Mesenchymal stem cell (in vitro differentiated cells and primary cell): ENCODE measurements around the gene CNR2.
"Not testable (repeated sequence)": the region's sequence is repeated elsewhere in the genome, so short reads cannot be mapped to it uniquely, and the experiment has no call there.

Experiments used
- DNase-seq: peaks from one replicate; pipeline ENCODE4 v3.0.0-alpha.2; 2013
- H2AFZ ChIP-seq: one replicate; pipeline ENCODE4 v1.6.1; 2013; ENCODE audit warnings: low read depth, mild to moderate bottlenecking, control low read depth, inconsistent platforms, low read length, moderate library complexity
- H2AK5ac ChIP-seq: 2 replicates; pipeline ENCODE4 v1.6.1; 2013; ENCODE audit warnings: low read length, moderate library complexity, mild to moderate bottlenecking, inconsistent platforms; ENCODE audit not compliant: severe bottlenecking
- H2BK120ac ChIP-seq: one replicate; pipeline ENCODE4 v1.6.1; 2013; ENCODE audit warnings: low read depth, mild to moderate bottlenecking, inconsistent platforms, low read length, moderate library complexity
- H2BK12ac ChIP-seq, 2 experiments: one replicate each; pipeline ENCODE4 v1.6.1; 2013; ENCODE audit warnings: inconsistent platforms in 2 of 2, low read length in 2 of 2, mild to moderate bottlenecking in 2 of 2, moderate library complexity in 2 of 2, control low read depth in 1 of 2
- H2BK15ac ChIP-seq: one replicate; pipeline ENCODE4 v1.6.1; 2013; ENCODE audit warnings: mild to moderate bottlenecking, low read depth, inconsistent platforms; ENCODE audit not compliant: poor library complexity, severe bottlenecking
- H2BK5ac ChIP-seq: 2 replicates; pipeline ENCODE4 v1.6.1; 2013; ENCODE audit warnings: low read depth, mild to moderate bottlenecking, low read length, control low read depth, inconsistent platforms; ENCODE audit not compliant: poor library complexity, severe bottlenecking
- H3K14ac ChIP-seq, 2 experiments: one replicate each; pipeline ENCODE4 v1.6.1; 2013; ENCODE audit warnings: inconsistent platforms in 2 of 2, low read length in 2 of 2, control low read depth in 1 of 2, mild to moderate bottlenecking in 1 of 2, moderate library complexity in 1 of 2
- H3K18ac ChIP-seq, 2 experiments: one replicate each; pipeline ENCODE4 v1.6.1; 2013; ENCODE audit warnings: inconsistent platforms in 2 of 2, low read length in 2 of 2, control low read depth in 1 of 2, low read depth in 1 of 2, mild to moderate bottlenecking in 1 of 2
- H3K23ac ChIP-seq, 2 experiments: one replicate each; pipeline ENCODE4 v1.6.1; 2013; ENCODE audit warnings: inconsistent platforms in 2 of 2, low read length in 2 of 2, mild to moderate bottlenecking in 2 of 2, moderate library complexity in 2 of 2, control low read depth in 1 of 2
- H3K27ac ChIP-seq: 2 replicates; pipeline ENCODE4 v1.5.1; 2013; ENCODE audit warnings: mild to moderate bottlenecking, moderate library complexity, low read length, control low read depth, inconsistent platforms; ENCODE audit not compliant: poor library complexity, severe bottlenecking
- H3K27me3 ChIP-seq, 2 experiments: 2 replicates each; pipeline versions ENCODE4 v1.6.1 to v1.7.0; 2013; ENCODE audit warnings: low read length in 2 of 2, mild to moderate bottlenecking in 2 of 2, moderate library complexity in 2 of 2, control low read depth in 1 of 2, inconsistent platforms in 1 of 2; ENCODE audit not compliant: control insufficient read depth in 1 of 2, insufficient read depth in 1 of 2
- H3K36me3 ChIP-seq, 2 experiments: 2 replicates each; pipeline versions ENCODE4 v1.6.1 to v1.7.0; 2013; ENCODE audit warnings: low read length in 2 of 2, control low read depth in 1 of 2, inconsistent platforms in 1 of 2, low read depth in 1 of 2, mild to moderate bottlenecking in 1 of 2; ENCODE audit not compliant: insufficient read depth in 2 of 2, control insufficient read depth in 1 of 2
- H3K4ac ChIP-seq, 2 experiments: one replicate each; pipeline ENCODE4 v1.6.1; 2013; ENCODE audit warnings: inconsistent platforms in 2 of 2, low read length in 2 of 2, mild to moderate bottlenecking in 2 of 2, moderate library complexity in 2 of 2, control low read depth in 1 of 2, low read depth in 1 of 2
- H3K4me1 ChIP-seq: 2 replicates; pipeline ENCODE4 v1.6.1; 2013; ENCODE audit warnings: low read depth, low read length, control low read depth; ENCODE audit not compliant: control insufficient read depth, insufficient read depth
- H3K4me2 ChIP-seq: 2 replicates; pipeline ENCODE4 v1.6.1; 2013; ENCODE audit warnings: low read length, mild to moderate bottlenecking, inconsistent platforms; ENCODE audit not compliant: poor library complexity, severe bottlenecking
- H3K4me3 ChIP-seq, 2 experiments: 2 replicates each; pipeline versions ENCODE4 v1.5.1 to v1.7.0; 2013; ENCODE audit warnings: low read length in 2 of 2, mild to moderate bottlenecking in 2 of 2, control low read depth in 1 of 2, low read depth in 1 of 2; ENCODE audit not compliant: insufficient read depth in 1 of 2
- H3K79me1 ChIP-seq: replicated peaks from 2 replicates; pipeline ENCODE4 v1.6.1; 2013; ENCODE audit warnings: mild to moderate bottlenecking, control low read depth, low read length, inconsistent platforms; ENCODE audit not compliant: poor library complexity, severe bottlenecking
- H3K9ac ChIP-seq: 2 replicates; pipeline ENCODE4 v1.7.0; 2013; ENCODE audit warnings: mild to moderate bottlenecking, low read length, moderate library complexity
- H3K9me3 ChIP-seq: 2 replicates; pipeline ENCODE4 v1.7.0; 2013; ENCODE audit warnings: mild to moderate bottlenecking, low read length; ENCODE audit not compliant: control insufficient read depth
- H4K8ac ChIP-seq: one replicate; pipeline ENCODE4 v1.6.1; 2013; ENCODE audit warnings: inconsistent platforms, mild to moderate bottlenecking, low read length, moderate library complexity
- H4K91ac ChIP-seq: one replicate; pipeline ENCODE4 v1.6.1; 2013; ENCODE audit warnings: mild to moderate bottlenecking, low read length, inconsistent platforms
- WGBS: methylation state at CpG from one replicate; pipeline ENCODE4 v1.1.7; 2013; ENCODE audit warnings: mixed read lengths; 5-methylcytosine and 5-hydroxymethylcytosine counted together

Gene CNR2

GRCh38 chr1:23838401-23838866, 74.7 kb downstream of the CNR2 start:
- Histone ChIP-seq H2BK15ac (no peak overlapping the region), H3K18ac (no peak overlapping the region), H3K23ac (peak overlapping the region in 1 of 2 experiments; percentile 11), H2AK5ac (no peak overlapping the region), H3K14ac (no peak overlapping the region), H2BK12ac (no peak overlapping the region), H2BK120ac (no peak overlapping the region), H2BK5ac (no peak overlapping the region), H3K4me2 (peak overlapping the region; percentile 92), H3K79me1 (no peaks in the 10 kb centered on the region), H3K27ac (no peak overlapping the region), H3K36me3 (no peaks in the 10 kb centered on the region), H3K9me3 (no peaks in the 10 kb centered on the region), H3K4ac (no peak overlapping the region), H3K4me1 (peaks cover 6% of the 10 kb centered on the region), H3K27me3 (peaks cover 10 to 28% of the 10 kb centered on the region in 2 experiments), H2AFZ (peak overlapping the region; percentile 60), H3K4me3 (peak overlapping the region in 1 of 2 experiments; percentile 72), H4K91ac (no peak overlapping the region), H3K9ac (peak overlapping the region; percentile 60), H4K8ac (no peak overlapping the region)
- whole genome bisulfite sequencing, result 2% methylated on average over 13 of the region's 21 CpGs
- peak; percentile 81 for DNase-seq

GRCh38 chr1:23837908-23838307, 75.3 kb downstream of the CNR2 start:
- H3K27ac ChIP-seq, result no peak overlapping the region
- H4K91ac ChIP-seq, result no peak overlapping the region
- H2BK120ac ChIP-seq, result no peak overlapping the region
- H3K14ac ChIP-seq, result no peak overlapping the region
- H2BK15ac ChIP-seq, result no peak overlapping the region
- H2AK5ac ChIP-seq, result no peak overlapping the region
- H3K4me2 ChIP-seq, result peak overlapping the region; percentile 92
- H3K18ac ChIP-seq, result no peak overlapping the region
- H2BK12ac ChIP-seq, result peak overlapping the region in 1 of 2 experiments; percentile 17
- H3K36me3 ChIP-seq, result no peaks in the 10 kb centered on the region
- H3K27me3 ChIP-seq, result peaks cover 10 to 28% of the 10 kb centered on the region in 2 experiments
- DNase-seq, result peak; percentile 11
- peak overlapping the region; percentile 14 for H4K8ac ChIP-seq
- no peak overlapping the region for H3K23ac ChIP-seq
- H3K4me3 ChIP-seq, result peak overlapping the region in 1 of 2 experiments; percentile 72
- peak overlapping the region; percentile 60 for H2AFZ ChIP-seq
- H3K79me1 ChIP-seq, result no peaks in the 10 kb centered on the region
- H3K9ac ChIP-seq, result peak overlapping the region; percentile 38
- no peaks in the 10 kb centered on the region for H3K9me3 ChIP-seq
- WGBS, result 8% methylated on average over 11 of the region's 13 CpGs
- H2BK5ac ChIP-seq, result no peak overlapping the region
- H3K4me1 ChIP-seq, result peaks cover 6% of the 10 kb centered on the region
- H3K4ac ChIP-seq, result no peak overlapping the region

DNA sequence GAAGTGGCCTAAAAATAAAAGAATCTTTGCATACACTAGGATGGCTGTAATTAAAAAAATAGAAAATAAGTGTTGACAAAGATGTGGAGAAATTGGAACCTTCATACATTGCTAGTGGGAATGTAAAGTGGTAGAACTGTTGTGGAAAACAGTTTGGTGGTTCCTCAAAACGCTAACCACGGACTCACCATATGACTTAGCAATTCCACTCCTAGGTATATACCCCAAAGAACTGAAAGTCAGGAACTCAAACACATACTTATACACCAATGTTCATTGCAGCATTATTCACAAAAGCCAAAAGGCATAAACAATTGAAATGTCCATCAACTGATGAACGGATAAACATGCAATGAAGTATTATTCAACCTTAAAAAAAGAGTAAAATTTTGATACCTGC, 77.1 kb downstream of the CNR2 start:
- H4K8ac ChIP-seq, result no peak overlapping the region

DNA sequence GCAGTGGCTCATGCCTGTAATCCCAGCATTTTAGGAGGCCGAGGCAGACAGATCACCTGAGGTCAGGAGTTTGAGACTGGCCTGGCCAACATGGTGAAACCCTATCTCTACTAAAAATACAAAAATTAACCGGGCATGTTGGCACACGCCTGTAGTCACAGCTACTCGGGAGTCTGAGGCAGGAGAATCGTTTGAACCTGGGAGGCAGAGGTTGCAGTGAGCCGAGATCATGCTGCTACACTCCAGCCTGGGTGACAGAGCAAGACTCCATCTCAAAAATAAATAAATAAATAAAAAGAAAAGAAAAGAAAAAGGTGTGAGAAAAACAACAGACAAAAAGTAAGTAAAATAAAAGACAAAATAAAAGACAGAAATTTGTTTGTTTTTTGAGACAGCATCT, 79.0 kb downstream of the CNR2 start:
- H3K4ac ChIP-seq, H3K4me2 ChIP-seq, H2AK5ac ChIP-seq, H2BK120ac ChIP-seq, H3K36me3 ChIP-seq, H2BK12ac ChIP-seq, H4K91ac ChIP-seq, H3K14ac ChIP-seq, H3K9me3 ChIP-seq, DNase-seq, H2BK15ac ChIP-seq, H3K18ac ChIP-seq, H3K4me1 ChIP-seq, H3K23ac ChIP-seq, H3K79me1 ChIP-seq, H3K4me3 ChIP-seq, H3K9ac ChIP-seq, H3K27ac ChIP-seq, H2AFZ ChIP-seq, H2BK5ac ChIP-seq: not testable (repeated sequence)
- 73% methylated on average over 6 of the region's 6 CpGs for WGBS
- H3K27me3 ChIP-seq, result peaks cover 10 to 14% of the 10 kb centered on the region in 2 experiments
- peak overlapping the region; percentile 60 for H4K8ac ChIP-seq

More for the DNA sequence above, 77.1 kb downstream of the CNR2 start:
- Histone ChIP-seq H3K9ac (no peak overlapping the region), H2BK12ac (no peak overlapping the region), H3K9me3 (no peaks in the 10 kb centered on the region), H3K4ac (no peak overlapping the region), H2BK120ac (no peak overlapping the region), H3K14ac (no peak overlapping the region), H4K91ac (no peak overlapping the region), H2AK5ac (no peak overlapping the region), H2AFZ (no peak overlapping the region), H3K23ac (no peak overlapping the region), H3K4me3 (no peak overlapping the region), H3K4me2 (no peak overlapping the region), H3K18ac (no peak overlapping the region), H2BK5ac (no peak overlapping the region), H3K27ac (no peak overlapping the region), H2BK15ac (no peak overlapping the region), H3K27me3 (peaks cover 10 to 15% of the 10 kb centered on the region in 2 experiments), H3K79me1 (no peaks in the 10 kb centered on the region), H3K36me3 (no peaks in the 10 kb centered on the region), H3K4me1 (peaks cover 6% of the 10 kb centered on the region)
- no peak for DNase-seq
- WGBS, result 76% methylated on average over 2 of the region's 3 CpGs
